ENCODE results near the gene KRT6C.

The KRT6C gene

DNA sequence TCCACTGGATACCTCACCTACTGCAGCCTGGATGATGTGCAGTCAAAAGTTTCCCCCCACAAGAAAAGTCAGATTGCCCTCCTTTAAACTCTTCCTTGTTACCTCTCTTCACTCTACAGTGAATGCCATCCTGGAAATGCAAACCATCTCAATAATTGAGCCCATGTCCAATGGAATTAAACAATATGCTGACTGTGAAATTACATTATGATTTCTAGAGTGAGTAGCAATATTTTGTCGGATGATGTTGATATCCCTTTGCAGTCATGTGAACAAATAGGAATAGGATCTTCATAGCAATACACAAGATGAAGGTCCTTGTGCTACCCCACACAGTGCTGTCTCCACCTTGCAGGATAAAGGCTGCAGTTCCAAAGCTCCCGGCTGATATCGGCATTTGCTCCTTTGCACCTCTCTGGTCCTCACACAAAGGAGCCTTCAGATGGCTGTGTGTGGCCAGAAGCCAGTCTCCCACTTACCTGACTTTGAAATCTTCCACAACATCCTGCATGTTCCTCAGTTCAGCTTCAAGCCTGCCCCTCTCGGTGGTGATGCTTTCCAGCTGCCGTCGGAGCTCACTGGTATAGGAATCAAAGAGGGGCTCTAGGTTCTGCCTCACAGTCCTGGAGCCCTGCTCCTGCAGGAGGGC is 40.9 kb downstream of the KRT6C start:
- H3K4me3 Mint-ChIP-seq = no peak overlapping the region
- no peak for TF ChIP-seq CTCF (IDR thresholded peaks at IDR 0.05)
- H3K27me3 Mint-ChIP-seq (ENCODE audit: low read depth, poor library complexity) = peaks cover 4% of the 10 kb centered on the region
- no peaks in the 10 kb centered on the region for H3K9me3 Mint-ChIP-seq
- no peak for DNase-seq
- H3K27ac Mint-ChIP-seq = no peak overlapping the region
- H3K4me1 Mint-ChIP-seq = peaks cover 18% of the 10 kb centered on the region
- H3K36me3 Mint-ChIP-seq (ENCODE audit: low read depth) = no peaks in the 10 kb centered on the region

- H3K4me3 Mint-ChIP-seq = no peak overlapping the region
- H3K4me1 Mint-ChIP-seq = peaks cover 27% of the 10 kb centered on the region
- peaks cover 8% of the 10 kb centered on the region for H3K27me3 Mint-ChIP-seq (ENCODE audit: low read depth, poor library complexity)
- no peaks in the 10 kb centered on the region for H3K9me3 Mint-ChIP-seq
- no peak for DNase-seq
- H3K36me3 Mint-ChIP-seq (ENCODE audit: low read depth) = no peaks in the 10 kb centered on the region
- no peak overlapping the region for H3K27ac Mint-ChIP-seq
- TF ChIP-seq CTCF (IDR thresholded peaks at IDR 0.05) = no peak
Measured at GRCh38 chr12:52428121-52428520, 45.5 kb downstream of the KRT6C start.

DNA sequence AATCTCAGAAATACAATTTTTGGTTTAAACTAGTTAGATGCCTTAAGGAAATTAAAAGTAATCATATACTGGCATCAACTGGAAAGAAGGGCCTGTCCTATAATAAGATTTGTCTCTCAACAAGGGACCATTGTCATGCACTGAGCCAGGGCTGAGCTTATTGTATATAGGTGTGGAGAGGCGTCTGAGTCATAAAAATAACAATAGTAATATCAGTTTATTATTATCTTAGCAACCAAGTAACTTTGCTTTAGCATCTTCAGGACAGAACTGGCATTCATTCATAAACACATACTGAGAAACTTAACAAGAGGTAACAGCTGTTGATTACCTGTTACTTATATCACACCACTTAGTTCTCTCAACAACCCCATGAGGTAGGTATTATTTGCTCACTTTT is 46.5 kb downstream of the KRT6C start:
- Mint-ChIP-seq H3K4me3 (no peak overlapping the region), H3K4me1 (peaks cover 35% of the 10 kb centered on the region), H3K36me3 (ENCODE audit: low read depth) (no peaks in the 10 kb centered on the region), H3K27ac (no peak overlapping the region), H3K9me3 (no peaks in the 10 kb centered on the region), H3K27me3 (ENCODE audit: low read depth, poor library complexity) (peaks cover 14% of the 10 kb centered on the region)
- no peak for TF ChIP-seq CTCF (IDR thresholded peaks at IDR 0.05)
- DNase-seq = no peak

DNA sequence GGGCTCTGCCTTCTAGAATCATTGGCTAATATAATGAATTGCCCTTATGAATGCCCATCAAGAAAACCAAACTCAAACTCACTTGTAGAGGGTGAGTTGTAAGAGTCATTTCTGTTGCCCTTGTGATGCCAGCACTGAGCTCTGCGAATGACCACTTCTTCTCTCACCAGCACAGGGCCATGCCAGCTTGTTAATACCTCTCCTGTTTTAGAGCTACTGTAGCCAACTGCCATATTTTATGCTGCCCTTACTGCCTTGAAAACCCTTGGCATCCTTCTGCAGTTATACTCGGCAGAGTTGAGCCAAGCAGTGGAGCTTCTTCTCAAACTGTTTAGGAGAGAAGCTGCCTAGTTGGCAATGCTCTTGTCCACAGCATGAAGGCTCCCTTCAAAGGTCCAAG is 47.6 kb downstream of the KRT6C start:
- H3K36me3 Mint-ChIP-seq (ENCODE audit: low read depth) = no peaks in the 10 kb centered on the region
- H3K4me3 Mint-ChIP-seq = no peak overlapping the region
- TF ChIP-seq CTCF (IDR thresholded peaks at IDR 0.05) = no peak
- peaks cover 13% of the 10 kb centered on the region for H3K27me3 Mint-ChIP-seq (ENCODE audit: low read depth, poor library complexity)
- no peak overlapping the region for H3K27ac Mint-ChIP-seq
- peaks cover 35% of the 10 kb centered on the region for H3K4me1 Mint-ChIP-seq
- no peak for DNase-seq
- H3K9me3 Mint-ChIP-seq = no peaks in the 10 kb centered on the region

- Mint-ChIP-seq H3K4me3 (no peak overlapping the region), H3K4me1 (peaks cover 35% of the 10 kb centered on the region), H3K36me3 (ENCODE audit: low read depth) (no peaks in the 10 kb centered on the region), H3K27ac (no peak overlapping the region), H3K9me3 (no peaks in the 10 kb centered on the region), H3K27me3 (ENCODE audit: low read depth, poor library complexity) (peaks cover 10% of the 10 kb centered on the region)
- DNase-seq = no peak
- no peak for TF ChIP-seq CTCF (IDR thresholded peaks at IDR 0.05)
Measured at GRCh38 chr12:52425466-52425865, 48.1 kb downstream of the KRT6C start.

Data from nephron progenitor cell (in vitro differentiated cells).